Non-pigmented ciliary epithelial cell (primary cell): ENCODE data around the gene CHAD.

Source experiments
- DNase-seq: peaks from one replicate; pipeline ENCODE4 v3.0.0-alpha.2; 2010; ENCODE audit warnings: low read depth

CHAD gene

GRCh38 chr17:50468304-50469207 lies at the start of gene CHAD:
Gene CHAD (minus strand): TSS chr17:50468880. CDS start chr17:50468813, 67 bp downstream.
- DNase-seq, result no peak

GRCh38 chr17:50517504-50518383 lies 49.1 kb upstream of the CHAD start:
- no peak for DNase-seq

- no peak for DNase-seq
Measured at GRCh38 chr17:50517011-50517410, 48.3 kb upstream of the CHAD start.

- DNase-seq, result no peak
Measured at GRCh38 chr17:50514936-50515702, 46.4 kb upstream of the CHAD start.

- DNase-seq, result no peak
Measured at GRCh38 chr17:50514388-50514787, 45.7 kb upstream of the CHAD start.

- no peak for DNase-seq
Measured at GRCh38 chr17:50513495-50513894, 44.8 kb upstream of the CHAD start.

GRCh38 chr17:50511058-50511457 lies 42.4 kb upstream of the CHAD start:
- DNase-seq, result no peak

GRCh38 chr17:50508573-50509460 lies 40.1 kb upstream of the CHAD start:
- no peak for DNase-seq

- no peak for DNase-seq
Measured at GRCh38 chr17:50507871-50508572, 39.3 kb upstream of the CHAD start, which contains the start of gene MYCBPAP. Gene MYCBPAP (plus strand): TSS chr17:50508439. CDS start chr17:50508675, 236 bp downstream.

GRCh38 chr17:50506298-50506697 lies 37.6 kb upstream of the CHAD start:
- DNase-seq, result no peak

- no peak for DNase-seq
Measured at GRCh38 chr17:50505591-50506130, 37.0 kb upstream of the CHAD start.

- DNase-seq, result no peak
Measured at GRCh38 chr17:50502301-50502990, 33.8 kb upstream of the CHAD start.

- no peak for DNase-seq
Measured at GRCh38 chr17:50501054-50501453, 32.4 kb upstream of the CHAD start.

GRCh38 chr17:50499721-50500120 lies 31.0 kb upstream of the CHAD start:
- DNase-seq, result no peak

- DNase-seq, result no peak
Measured at GRCh38 chr17:50499270-50499669, 30.6 kb upstream of the CHAD start.

GRCh38 chr17:50498021-50498874 lies 29.6 kb upstream of the CHAD start:
- no peak for DNase-seq

- no peak for DNase-seq
Measured at GRCh38 chr17:50495918-50496317, 27.2 kb upstream of the CHAD start.

GRCh38 chr17:50495217-50495823 lies 26.6 kb upstream of the CHAD start:
- no peak for DNase-seq
